ENCODE measurements around the gene FANCC.

FANCC gene

DNA sequence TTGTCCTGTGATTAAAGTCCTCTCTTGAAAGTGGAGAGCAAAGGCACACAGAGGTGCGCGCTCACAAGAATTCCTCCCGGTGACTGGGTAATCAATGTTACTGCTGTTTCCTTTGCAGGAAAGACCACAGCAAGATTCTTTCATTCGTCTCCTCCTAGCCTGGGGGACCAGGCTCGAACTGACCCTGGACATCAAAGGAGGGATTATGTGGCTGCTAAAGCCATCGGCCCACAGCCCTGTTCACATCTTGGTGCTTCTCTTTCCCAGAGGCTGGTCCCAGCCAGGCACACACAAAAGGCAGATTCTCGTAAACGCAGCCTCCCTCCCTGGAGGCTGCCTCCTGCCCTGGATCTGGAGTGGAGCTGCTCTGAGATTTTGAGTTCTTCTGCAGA lies 230.9 kb downstream of the FANCC start:
- no peak for TF ChIP-seq Cebpa-rat (IDR thresholded peaks at IDR 0.05)
- no peak overlapping the region for H3K4me2 ChIP-seq
- no peak overlapping the region for H3K27ac ChIP-seq
- H3K9ac ChIP-seq: no peak overlapping the region
- peaks cover 14% of the 10 kb centered on the region for H4K20me1 ChIP-seq
- peaks cover 48% of the 10 kb centered on the region for H3K36me3 ChIP-seq
- H3K9me3 ChIP-seq: no peaks in the 10 kb centered on the region
- H3K4me1 ChIP-seq: peaks cover 48% of the 10 kb centered on the region
- H3K27me3 ChIP-seq: no peaks in the 10 kb centered on the region
- no peak overlapping the region for H3K4me3 ChIP-seq

DNA sequence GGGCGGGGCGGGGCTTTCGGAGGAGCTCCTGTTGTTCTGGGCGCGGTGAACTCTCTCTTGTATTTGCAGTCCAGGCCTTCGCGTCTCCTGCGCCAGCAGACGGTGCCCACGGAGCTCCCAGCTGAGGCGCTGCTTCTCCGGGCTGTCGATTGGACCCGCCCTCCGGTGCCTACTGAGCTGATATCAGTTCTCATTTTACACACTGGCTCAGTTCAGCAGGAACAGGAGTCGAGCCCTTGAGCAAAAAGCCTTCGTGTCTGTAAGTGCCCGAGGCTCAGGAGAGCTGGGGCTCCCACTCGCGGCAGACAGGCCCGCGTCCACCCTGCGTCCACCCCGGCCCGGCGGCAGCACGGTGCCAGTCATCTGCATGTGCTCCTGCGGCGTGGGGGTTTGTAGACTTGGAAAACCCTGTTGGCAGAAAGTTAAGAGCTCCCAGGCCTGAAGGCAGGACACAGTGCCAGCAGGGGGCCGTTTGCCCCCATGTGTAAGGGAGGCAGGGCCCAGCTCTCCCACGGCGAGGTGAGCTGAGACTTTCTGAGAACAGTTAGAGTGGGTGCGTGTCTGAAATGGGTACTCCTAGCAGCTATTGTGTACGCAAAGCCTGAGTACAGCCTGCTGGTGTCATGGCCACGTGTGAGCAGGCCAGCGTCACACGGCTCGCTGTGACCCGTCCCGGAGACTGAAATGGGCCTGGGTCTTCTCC lies 231.5 kb downstream of the FANCC start:
- Histone ChIP-seq H4K20me1 (peaks cover 9% of the 10 kb centered on the region), H3K4me2 (no peak overlapping the region)

DNA sequence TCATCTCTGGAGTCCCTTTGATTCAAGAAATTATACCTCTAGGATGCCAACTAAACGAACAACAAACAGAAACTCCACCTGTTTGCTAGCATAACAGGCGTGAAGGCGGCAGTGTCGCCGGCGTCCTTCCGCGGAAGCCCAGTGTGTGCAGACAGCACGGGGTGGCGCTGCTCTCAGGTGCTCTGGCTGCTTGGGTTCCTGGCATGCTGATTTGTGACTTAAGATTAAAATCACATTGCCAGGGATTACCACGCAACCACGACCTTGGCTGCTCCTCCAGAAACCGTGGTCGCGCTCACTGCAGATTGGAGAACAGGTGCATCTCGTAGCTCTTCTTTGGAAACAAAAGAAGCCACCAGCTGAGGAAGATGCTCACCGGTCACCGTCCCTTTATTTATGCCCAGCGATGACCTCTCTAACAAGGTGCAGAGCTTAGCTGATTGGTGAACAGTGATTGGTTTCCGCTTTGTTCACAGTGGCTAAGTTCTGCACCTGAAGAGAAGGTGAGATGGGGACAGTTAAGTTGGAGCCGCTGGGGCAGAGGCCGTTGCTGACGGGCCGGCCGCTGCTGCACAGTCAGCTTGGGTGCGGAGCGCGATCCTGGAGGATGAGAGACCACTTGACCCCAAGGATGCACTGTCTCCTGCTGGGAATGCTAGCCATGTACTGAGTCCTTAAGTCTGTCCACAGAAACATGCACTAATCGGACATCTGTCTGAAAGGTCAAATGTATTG lies 232.3 kb downstream of the FANCC start:
- peaks cover 59% of the 10 kb centered on the region for H3K36me3 ChIP-seq
- no peak overlapping the region for H3K27ac ChIP-seq
- no peak overlapping the region for H3K9ac ChIP-seq
- H3K27me3 ChIP-seq: no peaks in the 10 kb centered on the region
- H3K4me3 ChIP-seq: no peak overlapping the region
- TF ChIP-seq Cebpa-rat (IDR thresholded peaks at IDR 0.05): no peak
- H3K9me3 ChIP-seq: no peaks in the 10 kb centered on the region
- peaks cover 1% of the 10 kb centered on the region for H4K20me1 ChIP-seq
- H3K4me1 ChIP-seq: peaks cover 35% of the 10 kb centered on the region
- H3K4me2 ChIP-seq: no peak overlapping the region

More for the DNA sequence above, 231.5 kb downstream of the FANCC start:
- peaks cover 53% of the 10 kb centered on the region for H3K36me3 ChIP-seq
- no peak overlapping the region for H3K9ac ChIP-seq
- peaks cover 43% of the 10 kb centered on the region for H3K4me1 ChIP-seq
- no peak overlapping the region for H3K27ac ChIP-seq
- no peak overlapping the region for H3K4me3 ChIP-seq
- H3K9me3 ChIP-seq: no peaks in the 10 kb centered on the region
- H3K27me3 ChIP-seq: no peaks in the 10 kb centered on the region
- TF ChIP-seq Cebpa-rat (IDR thresholded peaks at IDR 0.05): no peak

DNA sequence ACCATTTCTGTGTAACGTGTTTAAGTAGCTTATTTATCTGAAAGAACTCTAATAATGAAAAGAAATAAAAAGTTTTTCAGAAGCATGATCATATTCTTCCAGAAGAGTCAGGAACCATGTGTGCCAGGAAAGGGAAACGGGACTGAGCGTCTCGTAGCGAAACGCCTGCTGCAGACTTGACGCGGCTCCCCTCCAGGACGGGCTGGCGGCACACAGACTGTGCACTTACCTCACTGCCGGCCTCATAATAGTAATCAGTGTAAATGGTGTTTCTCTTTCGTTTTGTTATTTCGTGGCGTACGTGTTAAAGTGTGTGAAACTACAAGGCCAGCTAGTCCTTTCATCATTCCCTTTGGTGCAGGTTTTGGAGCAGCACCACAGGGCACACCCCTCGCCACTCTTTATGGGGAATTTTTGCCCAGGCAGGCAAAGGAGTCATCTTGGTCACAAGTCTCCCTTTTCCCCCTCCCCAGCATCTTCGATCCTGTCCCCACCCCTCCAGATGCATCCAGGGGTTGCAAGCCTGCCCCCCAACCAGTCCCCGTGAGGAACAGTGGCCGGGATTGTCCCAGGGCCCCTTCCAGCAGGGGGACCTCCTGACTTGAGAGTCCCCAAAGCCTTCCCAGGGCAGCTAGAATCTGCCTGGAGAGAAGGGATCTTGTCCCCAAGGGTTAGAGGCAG lies 233.1 kb downstream of the FANCC start:
- peaks cover 6% of the 10 kb centered on the region for H4K20me1 ChIP-seq
- H3K27me3 ChIP-seq: no peaks in the 10 kb centered on the region
- H3K4me2 ChIP-seq: no peak overlapping the region
- H3K4me1 ChIP-seq: peaks cover 32% of the 10 kb centered on the region
- H3K27ac ChIP-seq: no peak overlapping the region
- no peak overlapping the region for H3K4me3 ChIP-seq
- no peak overlapping the region for H3K9ac ChIP-seq
- H3K9me3 ChIP-seq: no peaks in the 10 kb centered on the region
- peaks cover 59% of the 10 kb centered on the region for H3K36me3 ChIP-seq
- TF ChIP-seq Cebpa-rat (IDR thresholded peaks at IDR 0.05): no peak

DNA sequence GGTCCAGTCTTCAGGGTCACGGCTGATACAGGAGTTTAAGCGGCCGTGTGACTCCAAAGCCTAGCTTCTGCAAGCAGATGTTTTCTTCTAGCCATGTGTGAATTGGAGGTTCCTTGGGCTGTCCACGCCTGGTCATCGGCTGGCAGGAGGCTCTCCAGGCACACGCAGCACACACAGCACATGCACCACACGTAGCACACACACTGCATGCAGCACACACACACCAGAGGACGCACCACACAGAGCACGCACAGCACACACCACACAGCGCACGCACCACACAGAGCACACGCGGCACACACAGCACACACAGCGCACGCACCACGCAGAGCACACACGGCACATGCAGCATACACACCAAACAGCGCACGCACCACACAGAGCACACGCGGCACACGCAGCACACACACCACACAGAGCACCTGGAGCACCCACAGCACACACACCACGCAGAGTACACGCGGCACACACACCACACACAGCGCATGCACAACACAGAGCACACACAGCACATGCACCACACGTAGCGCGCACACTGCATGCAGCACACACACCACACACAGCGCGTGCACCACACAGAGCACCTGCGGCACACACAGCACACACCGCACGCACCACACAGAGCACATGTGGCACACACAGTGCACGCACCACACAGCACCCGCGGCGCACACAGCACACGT lies 234.3 kb downstream of the FANCC start:
- H3K27me3 ChIP-seq: no peaks in the 10 kb centered on the region
- H3K36me3 ChIP-seq: peaks cover 66% of the 10 kb centered on the region
- no peak overlapping the region for H3K9ac ChIP-seq
- no peak overlapping the region for H3K27ac ChIP-seq
- peaks cover 27% of the 10 kb centered on the region for H3K4me1 ChIP-seq
- H3K4me3 ChIP-seq: no peak overlapping the region
- no peak for TF ChIP-seq Cebpa-rat (IDR thresholded peaks at IDR 0.05)
- no peak overlapping the region for H3K4me2 ChIP-seq
- H3K9me3 ChIP-seq: no peaks in the 10 kb centered on the region
- peaks cover 13% of the 10 kb centered on the region; the same call in 1 of the 2 replicates for H4K20me1 ChIP-seq

DNA sequence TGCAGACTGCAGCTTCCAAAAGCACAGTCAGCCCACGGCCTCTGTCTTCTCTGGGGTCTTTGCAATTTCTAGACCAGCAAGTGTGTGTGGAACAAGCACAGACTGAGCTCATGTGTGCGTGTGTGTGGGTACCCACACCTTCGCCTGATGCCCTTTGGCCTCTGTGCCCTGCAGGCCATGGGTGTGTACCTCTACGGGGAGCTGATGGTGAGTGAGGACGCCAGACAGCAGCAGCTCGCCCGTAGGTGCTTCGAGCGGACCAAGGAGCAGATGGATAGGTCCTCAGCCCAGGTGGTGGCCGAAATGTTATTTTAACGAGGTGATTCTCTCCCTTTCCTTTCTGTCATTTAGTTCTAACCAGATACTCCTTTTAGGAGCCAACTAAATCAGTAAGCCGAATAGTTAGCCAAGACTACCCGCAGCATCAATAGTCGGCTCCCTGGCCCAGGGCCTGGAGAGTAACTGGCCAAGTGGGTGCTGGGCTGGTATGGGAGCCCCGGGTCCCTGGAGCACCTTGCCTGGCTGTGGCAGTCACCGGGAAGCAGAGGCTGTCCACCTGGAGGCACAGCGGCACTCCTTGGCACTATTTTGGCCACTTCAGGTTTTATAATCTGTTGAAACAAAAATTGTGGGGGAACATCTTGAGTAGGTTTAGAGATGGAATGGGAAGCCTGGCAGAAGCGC lies 235.0 kb downstream of the FANCC start:
- no peak overlapping the region for H3K4me2 ChIP-seq
- H3K27me3 ChIP-seq: no peaks in the 10 kb centered on the region
- no peak overlapping the region for H3K9ac ChIP-seq
- no peak overlapping the region for H3K4me3 ChIP-seq
- H3K36me3 ChIP-seq: peaks cover 66% of the 10 kb centered on the region
- no peaks in the 10 kb centered on the region for H3K9me3 ChIP-seq
- H3K27ac ChIP-seq: no peak overlapping the region
- no peak for TF ChIP-seq Cebpa-rat (IDR thresholded peaks at IDR 0.05)
- peaks cover 13% of the 10 kb centered on the region; the same call in 1 of the 2 replicates for H4K20me1 ChIP-seq
- peaks cover 25% of the 10 kb centered on the region for H3K4me1 ChIP-seq

DNA sequence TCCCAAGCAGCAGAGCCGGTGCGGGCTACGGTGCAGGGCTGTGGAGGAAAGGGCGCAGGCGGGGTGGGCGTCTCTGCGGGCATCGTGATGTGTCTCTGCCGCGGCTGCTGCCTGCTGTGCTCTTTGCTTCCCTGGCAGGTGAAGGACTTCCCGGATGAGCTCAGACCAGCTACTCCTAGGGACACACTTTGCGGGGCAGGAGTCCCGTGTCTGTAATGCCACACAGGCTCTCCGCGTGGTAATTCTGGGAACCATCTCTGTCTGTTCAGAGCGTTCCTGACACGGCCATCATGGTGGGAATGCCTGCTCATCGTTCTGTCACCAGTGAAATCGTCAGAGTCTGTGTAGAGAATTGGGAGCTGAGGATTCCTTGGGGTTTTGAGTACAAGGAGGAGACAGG lies 235.5 kb downstream of the FANCC start:
- H3K9me3 ChIP-seq: no peaks in the 10 kb centered on the region
- TF ChIP-seq Cebpa-rat (IDR thresholded peaks at IDR 0.05): no peak
- H3K9ac ChIP-seq: no peak overlapping the region
- no peaks in the 10 kb centered on the region for H3K27me3 ChIP-seq
- no peak overlapping the region for H3K4me3 ChIP-seq
- H3K4me1 ChIP-seq: peaks cover 30% of the 10 kb centered on the region
- H3K27ac ChIP-seq: no peak overlapping the region
- peaks cover 69% of the 10 kb centered on the region for H3K36me3 ChIP-seq
- H4K20me1 ChIP-seq: peaks cover 13% of the 10 kb centered on the region; the same call in 1 of the 2 replicates
- H3K4me2 ChIP-seq: no peak overlapping the region

DNA sequence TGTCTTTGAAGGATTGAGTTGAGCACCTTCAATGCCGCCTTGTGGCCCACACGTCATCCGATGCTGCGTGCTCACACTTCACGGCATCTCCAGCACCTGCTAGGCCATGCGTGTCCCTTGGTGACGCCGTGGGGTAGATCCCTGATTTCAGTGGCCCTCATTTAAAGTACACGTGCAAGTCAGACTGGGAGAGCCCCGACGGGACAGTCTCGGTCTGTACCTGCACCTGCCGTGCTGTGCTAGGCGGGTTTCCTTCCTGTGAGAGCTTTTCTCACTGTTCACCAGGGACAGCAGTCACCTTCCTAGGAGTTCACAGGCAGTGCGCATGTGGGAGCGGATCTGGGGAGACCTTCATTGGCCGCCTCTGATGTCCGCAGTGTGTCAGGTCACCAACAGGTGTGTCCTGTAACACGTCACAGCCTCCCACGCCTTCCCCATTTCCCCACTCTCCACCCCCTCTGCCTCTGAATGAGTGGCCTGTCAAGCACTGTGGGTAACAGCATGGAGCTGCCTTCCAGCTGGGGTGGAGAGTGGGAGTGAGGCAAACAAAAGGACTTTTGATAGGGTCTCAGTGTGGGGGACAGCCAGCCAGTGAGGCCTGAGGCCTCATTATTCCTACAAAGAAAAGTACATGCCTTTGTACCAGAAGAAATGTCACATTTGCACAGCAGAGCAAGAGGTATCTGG lies 236.4 kb downstream of the FANCC start:
- Histone ChIP-seq H3K4me2 (no peak overlapping the region), H3K27me3 (no peaks in the 10 kb centered on the region), H3K9me3 (no peaks in the 10 kb centered on the region), H3K4me3 (no peak overlapping the region), H3K4me1 (peaks cover 34% of the 10 kb centered on the region), H3K27ac (no peak overlapping the region), H4K20me1 (peaks cover 13% of the 10 kb centered on the region; the same call in 1 of the 2 replicates), H3K9ac (no peak overlapping the region), H3K36me3 (peaks cover 65% of the 10 kb centered on the region)
- no peak for TF ChIP-seq Cebpa-rat (IDR thresholded peaks at IDR 0.05)

DNA sequence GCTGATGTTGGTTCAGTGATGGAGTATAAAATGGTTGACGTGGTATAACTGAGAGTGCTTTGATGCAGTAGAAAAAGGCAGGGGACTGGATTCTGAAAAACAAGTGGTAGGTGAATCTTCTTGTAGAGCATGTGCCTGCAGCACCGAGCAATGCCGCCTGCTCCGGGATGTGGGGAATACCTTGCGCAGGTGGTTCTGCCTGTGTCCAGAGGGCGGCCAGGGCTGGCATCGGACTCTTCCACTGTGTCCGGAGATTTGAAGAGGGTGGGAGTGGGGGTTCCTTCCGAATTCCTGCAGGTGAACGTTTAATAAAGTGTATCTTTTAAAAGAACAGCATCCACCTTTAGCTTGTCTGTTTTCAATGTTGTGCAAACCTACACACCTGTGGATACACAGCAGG lies 238.0 kb downstream of the FANCC start:
- H3K27me3 ChIP-seq: no peaks in the 10 kb centered on the region
- H3K36me3 ChIP-seq: peaks cover 64% of the 10 kb centered on the region
- peaks cover 13% of the 10 kb centered on the region; the same call in 1 of the 2 replicates for H4K20me1 ChIP-seq
- H3K9me3 ChIP-seq: no peaks in the 10 kb centered on the region
- H3K9ac ChIP-seq: no peak overlapping the region
- H3K4me2 ChIP-seq: no peak overlapping the region
- H3K4me1 ChIP-seq: peaks cover 27% of the 10 kb centered on the region
- no peak overlapping the region for H3K27ac ChIP-seq
- no peak overlapping the region for H3K4me3 ChIP-seq
- no peak for TF ChIP-seq Cebpa-rat (IDR thresholded peaks at IDR 0.05)

All from BLaER1 (cell line).